Stimulated activated CD4-positive, alpha-beta T cell treated with anti-CD3 and anti-CD28 coated beads, Interleukin-2, amount 100 ng/mL, for 24 hours (primary cell): ENCODE results near the gene MED26.
A peak's percentile ranks its signal among the peaks of the same experiment; 100 is the strongest.

Source experiments
- DNase-seq, 2 donors: peaks; one replicate each; pipeline ENCODE4 v3.0.0-alpha.2; 2020

The MED26 gene

DNA sequence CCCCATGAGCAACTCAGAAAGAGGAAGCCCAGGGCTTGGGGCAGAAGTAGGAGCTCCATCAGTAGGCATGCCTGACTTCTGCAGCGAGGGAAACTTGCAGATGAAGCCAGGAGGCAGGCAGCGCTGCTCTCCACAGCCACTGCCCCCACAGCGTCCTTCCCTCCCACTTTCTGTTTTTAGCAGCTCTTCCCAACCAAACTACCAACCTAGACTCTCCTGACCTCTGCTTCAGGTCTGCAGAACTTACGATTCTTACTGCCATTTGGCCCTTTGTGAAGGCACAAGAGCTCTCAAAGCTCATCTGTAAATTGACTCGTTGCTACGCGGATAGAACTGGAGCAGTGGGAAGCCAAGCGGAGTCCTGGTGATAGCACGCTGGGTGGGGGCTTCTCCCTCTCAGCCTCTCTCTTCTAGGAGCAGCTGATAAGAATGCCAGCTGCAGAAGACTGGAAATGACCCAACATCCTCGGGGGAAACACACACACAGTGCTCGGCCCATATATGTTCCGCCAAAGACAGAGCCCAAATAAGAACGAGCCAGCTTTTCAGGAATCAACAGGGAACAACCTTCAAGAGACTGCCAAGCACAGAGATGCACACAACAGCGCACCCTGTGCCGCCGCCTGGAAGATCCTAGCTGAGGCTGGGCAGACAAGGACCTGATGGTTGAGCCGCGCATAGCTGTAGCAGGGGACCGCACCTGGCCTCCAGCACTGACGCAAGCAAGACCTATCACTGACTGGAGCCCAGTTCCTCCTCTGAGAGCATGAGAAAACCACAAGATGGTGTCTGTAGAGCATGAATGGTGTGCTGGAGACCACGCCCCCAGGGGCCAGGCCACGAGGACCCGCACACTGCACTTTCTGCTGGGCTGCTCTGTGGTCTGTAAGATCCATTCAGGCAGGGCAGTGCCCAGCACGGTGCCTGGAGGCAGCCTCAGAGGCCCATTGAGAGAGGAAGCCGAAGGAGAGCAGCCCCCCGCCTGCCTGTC, 39.9 kb downstream of the MED26 start:
- DNase-seq, result peak; percentile 57 to 71

DNA sequence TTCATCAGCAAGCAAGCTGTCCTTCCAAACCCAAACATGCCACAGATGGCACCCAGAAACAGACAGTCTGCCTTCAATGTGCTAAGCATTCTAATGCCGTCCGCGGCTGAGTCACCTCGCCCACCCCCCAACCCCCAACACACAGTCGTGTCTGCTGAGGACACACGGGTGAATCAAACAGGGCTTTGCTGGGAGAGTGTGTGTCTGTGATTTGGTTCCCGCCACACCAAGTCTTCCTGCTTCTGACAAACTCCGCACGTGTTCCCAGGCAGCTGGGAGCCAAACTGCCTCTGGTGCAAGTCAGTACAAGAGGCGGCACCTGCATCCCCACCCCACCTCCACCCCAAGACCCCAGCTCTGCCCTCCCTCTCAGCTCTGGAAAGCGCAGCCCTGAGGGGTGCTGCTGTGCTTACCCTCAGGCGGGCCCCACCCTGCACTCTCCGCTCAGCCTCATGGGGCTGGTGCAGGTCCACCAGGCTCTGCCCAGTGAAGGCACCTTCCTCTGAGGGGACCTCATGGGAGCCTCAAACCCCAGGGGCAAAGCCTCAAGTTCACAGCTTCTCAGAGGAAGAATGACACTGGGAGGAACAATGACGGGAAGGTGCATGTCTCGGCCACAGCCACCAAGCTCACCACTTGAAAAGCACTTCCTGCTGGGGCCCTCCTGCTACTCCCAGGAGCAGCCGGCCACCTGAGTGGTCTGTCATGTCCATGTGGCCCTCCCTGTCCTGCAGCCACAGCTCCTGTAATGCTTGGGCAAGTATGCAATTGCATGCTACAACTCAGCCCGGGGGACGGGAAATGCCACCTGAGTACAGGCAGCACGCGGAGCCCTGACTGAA, 40.8 kb downstream of the MED26 start:
- peak; percentile 56 to 66 for DNase-seq

DNA sequence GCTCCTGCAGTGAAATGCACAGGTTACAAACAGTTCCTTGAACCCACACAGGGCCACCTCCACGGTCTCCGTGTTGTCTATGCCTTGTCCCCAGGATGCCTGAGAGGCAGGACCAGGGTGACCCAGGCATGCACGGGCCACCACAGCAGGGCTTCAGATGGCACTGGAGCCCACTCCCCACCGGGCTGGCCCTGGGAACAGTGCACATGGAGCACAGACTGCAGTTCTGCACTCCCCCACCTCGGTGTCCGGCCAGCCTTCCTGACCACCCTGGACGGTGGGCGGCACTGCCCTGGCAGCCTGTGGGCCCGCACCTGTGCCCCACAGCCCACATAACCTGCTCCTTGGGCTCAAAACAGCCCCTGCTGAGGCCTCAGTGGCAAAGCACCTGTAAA, 41.5 kb downstream of the MED26 start:
- DNase-seq, result no peak

- DNase-seq, result peak; percentile 38 to 49
Observed at GRCh38 chr19:16585808-16586476, 42.1 kb downstream of the MED26 start.

GRCh38 chr19:16585094-16585801, 42.8 kb downstream of the MED26 start:
- DNase-seq, result no peak

- peak; percentile 87 to 88 for DNase-seq
Observed at GRCh38 chr19:16584248-16585093, 43.5 kb downstream of the MED26 start.

DNA sequence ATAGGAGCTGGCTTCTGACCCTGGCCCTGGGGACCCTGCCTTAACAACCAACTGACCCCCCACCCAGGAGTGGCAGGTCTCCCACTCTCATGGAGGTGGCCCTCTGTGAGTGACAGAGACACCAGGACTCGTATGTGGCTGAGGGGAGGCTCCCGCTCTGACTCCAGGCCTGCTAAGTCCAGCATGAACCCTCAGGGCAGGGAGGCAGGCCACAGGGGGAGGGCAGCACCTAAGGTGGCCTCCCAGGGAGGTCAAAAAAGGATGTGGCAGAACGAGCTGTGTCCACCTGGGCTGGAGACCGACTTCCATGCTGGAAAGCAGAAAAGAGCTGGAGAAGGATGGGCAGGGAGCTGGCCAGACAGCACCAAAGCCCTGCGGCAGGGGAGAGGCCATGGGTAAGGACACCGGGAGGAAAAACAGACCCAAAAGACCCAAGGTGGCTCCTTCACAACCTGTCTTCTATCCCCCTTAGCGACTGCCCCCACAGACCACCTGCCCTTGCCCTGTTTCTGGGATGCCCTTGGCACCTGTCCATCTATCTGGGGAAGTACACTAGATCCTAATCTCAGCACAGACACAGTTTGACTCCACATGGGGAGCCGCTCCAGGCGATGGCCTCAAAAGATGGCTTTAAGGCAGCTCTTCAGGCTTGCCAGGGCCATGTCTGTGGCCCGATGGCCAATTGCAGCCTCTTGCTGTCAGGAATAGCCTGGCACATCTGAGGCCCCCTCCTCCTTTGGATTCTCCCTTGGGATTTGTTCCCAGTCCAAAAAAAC, 45.3 kb downstream of the MED26 start:
- no peak for DNase-seq

DNA sequence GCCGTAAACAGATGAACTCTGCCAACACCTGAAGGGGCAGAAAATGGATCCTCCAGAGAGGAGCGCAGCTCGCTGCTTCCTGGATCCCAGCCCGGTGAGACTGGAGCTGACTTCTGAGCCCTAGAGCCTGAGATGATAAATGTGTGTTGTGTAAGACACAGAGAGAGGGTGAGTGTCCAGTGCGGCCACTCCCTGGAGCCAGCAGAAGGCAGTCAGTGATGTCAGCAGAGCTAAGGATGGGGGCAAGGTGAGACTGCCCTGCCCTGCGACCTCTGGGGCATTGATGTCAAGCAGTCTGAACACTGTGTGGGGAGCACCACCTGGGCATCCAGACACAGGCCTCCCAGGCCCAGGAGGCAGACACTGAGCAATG, 46.0 kb downstream of the MED26 start:
- no peak for DNase-seq

GRCh38 chr19:16581145-16581970, 46.6 kb downstream of the MED26 start:
- DNase-seq, result no peak

- DNase-seq, result no peak
Observed at GRCh38 chr19:16579381-16579780, 48.6 kb downstream of the MED26 start.

GRCh38 chr19:16577531-16577985, 50.4 kb downstream of the MED26 start:
- DNase-seq, result no peak

DNA sequence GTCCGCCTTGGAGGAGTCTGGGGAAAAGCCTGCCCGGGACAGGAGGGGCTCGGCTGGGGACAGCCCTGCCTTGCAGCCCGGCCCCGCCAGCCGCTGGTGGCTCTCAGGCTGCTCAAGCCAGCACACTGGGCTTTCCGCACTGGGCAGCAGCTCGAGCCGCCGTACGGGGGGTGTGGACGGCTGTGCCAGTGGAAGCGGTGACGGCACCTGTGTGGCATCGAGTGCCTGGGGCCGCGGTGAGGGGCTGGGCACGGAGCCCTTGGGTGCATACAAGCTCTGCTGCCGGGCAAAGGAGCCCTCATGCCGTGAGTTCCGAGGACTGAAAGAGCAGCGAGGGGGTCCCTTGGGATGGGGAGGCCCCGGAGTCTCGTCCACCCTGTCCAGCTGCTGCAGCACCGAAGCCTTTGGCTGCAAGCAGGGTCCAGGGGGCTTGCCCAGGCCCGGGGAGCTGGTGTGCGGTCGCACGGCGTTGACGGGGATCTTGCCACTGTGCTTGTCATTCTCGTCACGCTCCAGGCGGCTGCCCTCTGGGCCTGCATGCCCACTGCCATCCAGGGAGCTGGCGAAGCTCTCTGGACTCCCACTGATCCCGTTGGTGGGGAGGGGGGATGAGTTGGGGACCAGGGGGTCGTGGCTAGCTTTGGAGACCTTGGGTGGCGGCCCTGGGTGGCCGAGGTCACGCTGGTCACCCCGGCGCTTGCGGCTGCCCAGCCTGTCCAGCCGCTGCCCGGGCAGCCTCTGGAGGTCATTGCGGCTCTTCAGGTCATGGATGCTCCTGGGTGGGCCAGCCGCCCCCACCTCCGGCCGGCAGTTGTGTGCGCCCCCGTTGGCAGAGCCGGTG, 51.1 kb downstream of the MED26 start:
- DNase-seq, result no peak

DNA sequence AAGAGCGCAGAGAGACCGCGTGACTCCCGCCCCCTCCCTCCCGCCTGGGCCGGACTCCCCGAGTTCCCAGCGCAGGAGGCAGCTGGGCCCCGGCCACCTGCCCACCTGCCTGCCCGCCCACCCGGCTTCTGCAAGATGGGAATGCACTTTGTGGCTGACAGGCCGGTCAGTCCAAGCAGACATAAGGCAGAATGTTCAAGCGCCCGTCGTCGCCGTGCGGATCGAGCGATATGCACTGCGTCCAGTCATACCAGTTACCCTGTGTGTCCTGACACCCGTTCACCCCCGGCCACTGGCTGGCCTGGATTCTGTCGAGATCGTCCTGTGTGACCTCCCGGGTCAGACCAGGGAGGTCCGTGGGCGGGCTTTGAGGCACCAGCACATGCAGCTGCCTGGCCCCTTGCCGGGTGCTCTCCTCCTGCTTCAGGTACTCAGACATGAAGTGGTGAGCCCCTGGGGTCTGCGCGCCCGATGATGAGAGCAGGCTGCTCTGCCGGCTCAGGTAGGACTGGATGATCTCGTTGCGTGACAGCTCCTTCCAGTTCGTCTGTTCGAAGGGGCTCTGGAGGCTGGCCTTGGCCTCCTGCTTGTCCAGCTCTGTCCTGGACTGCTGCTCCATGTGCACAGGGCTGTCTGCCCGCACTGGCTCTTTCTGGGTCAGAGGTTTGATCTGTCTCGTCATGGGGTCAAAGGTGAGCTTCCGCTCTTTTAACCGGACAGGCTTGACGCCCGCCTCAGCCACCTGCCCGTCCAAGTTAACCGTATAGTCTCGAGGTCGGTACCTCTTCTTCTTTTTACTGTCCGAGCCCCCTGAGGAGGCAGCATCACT, 51.9 kb downstream of the MED26 start:
- DNase-seq, result no peak

- DNase-seq, result no peak
Observed at GRCh38 chr19:16575282-16575681, 52.7 kb downstream of the MED26 start.

DNA sequence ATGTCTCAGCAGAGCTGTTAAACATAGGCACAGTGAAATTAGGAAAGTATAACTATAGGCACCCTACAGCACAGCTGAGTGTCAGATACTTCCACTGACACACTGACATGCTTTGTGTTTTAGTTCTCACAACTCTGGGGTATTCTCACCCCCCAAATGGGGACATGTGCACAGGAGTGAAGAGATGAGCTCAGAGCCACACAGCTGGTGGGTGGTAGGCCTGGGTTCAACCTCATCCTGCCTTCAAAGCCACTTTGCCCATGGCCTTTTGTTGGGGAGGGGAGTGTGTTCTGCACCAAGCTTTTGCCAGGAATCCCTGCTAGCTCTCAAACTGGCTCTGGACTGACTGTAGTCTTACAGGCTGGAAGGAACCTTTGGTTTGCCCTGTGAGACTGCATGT, 54.1 kb downstream of the MED26 start:
- DNase-seq, result no peak

DNA sequence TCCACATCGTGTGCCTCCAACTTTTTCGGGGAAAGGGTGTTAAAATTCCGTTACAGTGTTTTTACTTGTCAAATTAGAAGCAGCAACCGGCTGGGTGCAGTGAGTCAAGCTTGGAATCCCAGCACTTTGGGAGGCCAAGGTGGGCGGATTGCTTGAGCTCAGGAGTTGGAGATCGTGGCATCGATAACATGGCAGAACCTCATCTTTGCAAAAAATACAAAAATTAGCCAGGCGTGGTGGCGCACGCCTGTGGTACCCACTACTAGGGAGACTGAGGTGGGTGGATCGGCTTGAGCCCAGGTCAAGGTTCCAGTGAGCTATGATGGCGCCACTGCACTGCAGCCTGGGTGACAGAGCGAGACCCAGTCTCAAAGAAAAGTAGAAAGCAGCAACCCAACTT, 54.7 kb downstream of the MED26 start:
- no peak for DNase-seq

DNA sequence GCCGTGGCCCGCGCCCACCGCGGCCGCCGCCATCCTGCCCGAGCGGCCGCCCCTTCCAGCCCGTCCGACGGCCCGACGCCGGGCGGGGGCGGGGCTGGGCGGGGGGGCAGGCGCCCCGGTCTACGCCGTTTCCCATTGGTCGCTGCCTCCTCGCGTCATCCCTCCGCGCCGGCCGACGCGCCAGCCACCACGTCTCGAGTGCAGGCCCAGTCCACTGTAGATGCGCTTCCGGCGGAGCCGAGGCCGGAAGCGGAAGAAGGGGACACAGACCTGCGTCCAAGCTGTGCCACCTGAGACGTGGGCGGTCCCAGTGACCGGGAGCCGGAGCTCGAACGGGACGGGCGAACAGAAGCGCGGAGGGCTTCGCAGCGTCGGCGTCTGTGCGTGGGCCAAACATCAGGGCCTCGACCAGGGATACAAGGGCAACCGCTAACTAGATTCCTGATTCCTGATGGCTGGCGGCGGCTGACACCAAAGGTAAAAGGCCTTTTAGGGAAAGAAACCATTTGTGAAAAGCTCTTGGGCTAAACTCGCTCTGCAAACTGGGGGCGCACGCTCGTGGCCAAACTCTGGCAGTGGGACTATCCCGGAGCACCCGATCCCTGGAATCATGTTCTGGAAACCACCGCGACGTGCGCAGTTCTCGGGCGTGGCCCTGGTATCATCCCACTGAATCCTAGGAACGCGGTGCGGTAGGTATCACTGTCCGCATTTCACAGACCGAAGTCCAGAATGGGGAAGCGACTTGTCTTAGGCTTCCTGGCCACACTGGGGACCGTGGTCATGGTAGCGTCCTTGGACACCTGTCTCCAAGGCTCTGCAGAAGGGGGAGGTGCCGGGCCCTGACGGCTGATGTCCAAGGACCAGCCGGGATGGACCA, 55.4 kb downstream of the MED26 start, which contains the start of gene SLC35E1:
Gene SLC35E1, minus strand, starts transcription at position 84 of the 880 bp plus-strand sequence. Its CDS starts 51 bp downstream, at position 33.
- DNase-seq, result peak; percentile 91 to 93
